Measurements from ENCODE around the gene SMPD1.

SMPD1 gene

DNA sequence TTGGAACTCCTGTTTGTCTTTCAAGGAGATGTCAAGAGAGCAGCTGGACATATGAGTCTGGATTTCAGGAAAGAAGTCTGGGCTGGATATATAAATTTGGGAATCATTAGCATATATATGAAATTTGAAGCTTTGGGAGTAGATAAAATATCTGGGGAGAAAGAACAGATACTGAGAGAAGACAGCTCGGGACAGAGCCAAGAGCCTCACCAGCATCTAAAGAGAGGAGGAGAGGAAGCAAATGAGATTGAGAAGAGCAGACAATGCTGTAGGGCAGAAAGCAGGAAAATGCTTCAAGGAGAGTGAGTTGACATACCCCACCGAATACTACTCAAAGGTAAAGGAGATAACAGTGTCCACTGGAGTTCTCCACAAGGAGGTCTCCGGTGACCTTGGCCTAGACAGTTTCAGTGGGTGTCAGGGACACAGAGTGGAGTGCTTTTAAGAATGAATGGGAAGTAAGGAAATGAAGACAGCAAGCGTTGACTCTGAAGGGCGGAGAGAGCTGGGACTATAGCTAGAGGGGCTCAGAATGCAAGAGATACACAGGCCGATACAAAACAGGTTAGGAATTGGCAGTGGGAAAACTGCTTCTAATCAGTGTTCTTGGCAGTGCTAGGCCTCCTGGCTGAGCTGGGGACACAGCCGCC, 27.8 kb downstream of the SMPD1 start:
- no peak for DNase-seq

DNA sequence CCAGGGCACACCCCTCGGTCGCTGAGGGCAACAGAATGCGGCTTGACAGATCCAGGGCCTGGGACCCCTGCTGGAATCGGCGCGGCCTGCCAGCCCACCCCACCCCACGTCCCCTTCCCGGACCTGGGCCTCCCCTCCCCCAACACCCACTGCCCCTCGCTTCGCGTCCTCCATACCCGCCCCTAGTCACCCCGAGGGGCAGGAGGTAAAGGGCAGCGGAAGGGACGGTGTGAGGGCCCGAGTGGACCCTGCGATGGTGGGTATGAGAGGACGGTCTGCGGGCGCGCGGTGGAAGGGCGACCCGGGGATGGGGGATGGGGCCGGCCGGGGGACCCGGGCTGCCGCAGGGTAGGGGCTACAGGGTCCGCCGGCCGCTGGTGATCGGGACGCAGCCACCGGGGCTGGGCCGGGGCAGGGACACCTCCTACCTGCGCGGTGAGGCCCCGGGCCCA, 28.3 kb downstream of the SMPD1 start:
- DNase-seq: no peak

DNA sequence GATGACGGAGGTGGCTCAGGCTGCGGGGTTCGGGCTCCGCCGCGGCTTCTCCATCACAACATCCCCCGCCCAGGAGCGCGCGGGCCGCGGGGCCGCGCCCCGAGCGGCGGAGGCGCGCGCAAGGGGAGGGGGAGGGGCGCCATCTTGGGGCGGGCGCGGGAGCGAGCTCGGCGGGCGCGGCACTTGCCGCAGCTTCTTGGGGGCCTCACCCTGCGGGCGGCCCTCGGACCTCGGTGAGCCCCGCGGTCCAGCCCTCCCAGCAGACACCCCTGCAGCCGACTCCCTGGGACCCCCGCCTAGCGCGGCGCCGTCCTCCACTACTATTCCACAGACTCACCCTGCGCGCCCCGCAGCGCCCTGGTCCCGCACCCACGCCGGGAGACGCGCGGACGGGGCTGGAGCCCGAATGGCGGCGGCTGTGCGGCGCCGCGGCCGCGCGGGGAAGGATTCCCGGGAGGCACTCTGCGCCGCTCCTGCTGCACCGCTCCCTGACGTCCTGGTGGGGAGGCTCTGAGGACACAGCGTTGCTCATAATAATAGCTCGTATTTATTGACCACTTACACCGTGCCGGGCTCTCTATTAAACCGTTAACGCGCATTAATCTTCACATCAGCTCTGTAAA, 28.8 kb downstream of the SMPD1 start, which contains the start of gene APBB1:
Gene APBB1, minus strand, starts transcription at position 86 of the 623 bp plus-strand sequence. CDS start 7,747 bp downstream, outside the sequence.
- DNase-seq: no peak

DNA sequence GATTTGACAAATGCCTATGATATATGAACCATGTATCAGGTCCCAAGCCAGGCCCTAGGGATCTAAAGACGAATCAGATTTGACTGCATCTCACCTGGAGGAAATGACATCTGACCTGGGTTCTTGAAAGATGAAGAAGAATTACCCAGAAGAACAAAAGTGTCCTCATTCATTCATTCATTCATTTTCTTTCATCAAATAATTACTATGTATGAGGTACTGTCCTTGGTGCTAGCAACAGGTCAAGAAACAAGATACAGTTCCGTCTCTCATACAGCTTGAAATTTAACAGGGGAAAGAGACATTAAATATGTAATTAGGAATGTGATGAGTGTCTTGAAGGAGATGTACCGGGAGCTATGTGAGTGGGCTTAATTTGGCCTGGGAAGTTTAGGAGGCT, 30.4 kb downstream of the SMPD1 start:
- no peak for DNase-seq

DNA sequence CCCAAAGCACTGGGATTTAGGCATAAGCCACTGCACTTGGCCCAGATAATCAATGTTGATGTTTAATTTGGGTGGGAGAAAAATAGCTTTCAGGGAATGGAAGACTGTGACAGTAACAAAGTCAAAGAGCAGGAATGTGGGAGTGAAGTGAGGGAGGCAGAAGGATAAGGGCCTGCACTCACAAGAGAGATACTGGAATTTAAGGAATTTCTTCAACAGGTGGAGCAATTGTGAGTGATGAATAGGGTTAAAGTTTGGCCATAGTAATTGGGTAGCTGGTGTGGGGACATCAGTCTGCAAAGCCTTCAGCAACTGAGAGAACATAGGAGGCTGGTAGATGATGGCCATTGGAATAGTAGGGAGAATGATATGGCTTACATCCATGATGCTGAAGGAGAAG, 37.2 kb downstream of the SMPD1 start:
- no peak for DNase-seq

DNA sequence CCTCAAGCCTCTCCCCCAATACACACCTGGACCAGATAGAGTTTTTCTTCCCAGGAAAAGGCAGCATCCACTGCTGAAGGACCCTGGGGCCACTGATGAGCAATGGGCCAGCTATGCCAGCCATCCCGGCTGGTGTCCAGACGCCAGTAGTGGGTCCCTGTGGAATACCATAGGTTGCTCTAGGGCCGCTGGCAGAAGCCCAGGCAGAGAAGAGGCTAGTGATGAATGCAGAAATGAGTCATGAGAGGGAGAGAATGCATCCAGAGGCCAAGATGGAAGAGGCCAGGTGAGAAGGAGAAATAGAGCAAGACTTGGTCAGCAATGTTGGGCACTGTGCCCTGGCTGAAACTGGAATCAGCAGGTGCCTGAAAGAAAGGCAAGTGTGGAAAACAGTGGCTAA, 41.6 kb downstream of the SMPD1 start:
- DNase-seq: no peak

DNA sequence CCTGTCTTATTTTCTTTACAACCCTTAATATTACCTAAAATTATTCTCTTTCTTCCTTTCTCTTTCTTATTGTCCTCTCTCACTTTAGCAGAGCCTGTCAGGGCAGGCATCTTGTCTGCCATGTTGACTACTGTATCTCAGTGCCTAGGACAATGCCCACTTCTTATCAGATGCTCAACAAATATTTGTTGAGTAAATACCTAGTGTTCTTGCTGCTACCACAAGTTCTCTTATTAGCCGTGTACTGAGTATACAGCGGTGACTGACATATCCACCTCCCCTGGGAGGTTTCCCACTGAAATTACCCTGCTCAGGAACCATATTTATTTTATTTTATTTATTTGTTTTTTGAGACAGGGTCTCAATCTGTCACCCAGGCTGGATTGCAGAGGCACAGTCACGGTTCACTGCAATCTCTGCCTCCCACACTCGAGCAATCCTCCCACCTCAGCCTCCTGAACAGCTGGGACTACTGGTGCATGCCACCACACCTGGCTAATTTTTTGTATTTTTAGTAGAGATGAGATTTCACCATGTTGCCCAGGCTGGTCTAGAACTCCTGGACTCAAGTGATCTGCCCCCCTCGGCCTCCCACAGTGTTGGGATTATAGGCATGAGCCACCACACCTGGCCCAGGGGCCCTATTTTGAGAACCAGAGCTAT, 43.9 kb downstream of the SMPD1 start:
- no peak for DNase-seq

DNA sequence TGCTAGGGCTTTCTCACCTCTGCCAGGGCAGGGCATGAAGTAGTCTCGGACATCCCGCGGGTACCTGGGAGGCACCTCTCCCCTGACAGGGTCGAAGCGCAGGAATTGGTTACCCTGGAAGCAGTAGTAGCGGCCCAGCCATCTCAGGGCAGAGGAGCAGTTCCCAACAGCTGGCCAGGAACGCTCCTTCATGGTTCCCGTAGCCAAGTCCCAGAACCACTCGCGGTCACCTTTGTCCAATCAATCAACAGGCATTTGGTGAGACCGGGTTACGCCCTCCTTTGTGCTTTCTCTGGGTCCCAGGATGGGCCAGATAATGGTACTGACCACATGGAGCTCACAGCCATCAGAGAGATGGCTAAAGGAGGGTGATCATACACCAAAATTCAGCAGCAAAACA, 47.1 kb downstream of the SMPD1 start:
- no peak for DNase-seq

DNA sequence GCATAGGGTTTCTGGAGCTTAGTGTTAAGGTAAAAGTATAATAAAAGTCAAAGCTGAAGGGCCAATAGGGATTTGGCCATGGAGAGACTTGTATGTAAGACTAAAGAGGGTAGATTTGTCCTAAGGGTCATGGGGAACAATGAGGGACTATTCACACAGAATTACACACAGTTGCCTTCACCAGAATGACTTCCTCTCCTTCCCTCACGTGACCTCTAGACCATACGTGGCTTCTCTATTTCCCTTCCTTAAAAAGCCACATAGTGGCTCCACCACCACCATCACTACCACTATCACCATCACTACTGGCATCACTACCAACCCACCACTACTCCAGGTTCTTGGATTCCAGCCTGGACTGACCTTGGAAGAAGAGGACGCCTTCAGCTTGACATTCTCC, 47.7 kb downstream of the SMPD1 start:
- DNase-seq: peak in 1 of 2 donors; percentile 10

DNA sequence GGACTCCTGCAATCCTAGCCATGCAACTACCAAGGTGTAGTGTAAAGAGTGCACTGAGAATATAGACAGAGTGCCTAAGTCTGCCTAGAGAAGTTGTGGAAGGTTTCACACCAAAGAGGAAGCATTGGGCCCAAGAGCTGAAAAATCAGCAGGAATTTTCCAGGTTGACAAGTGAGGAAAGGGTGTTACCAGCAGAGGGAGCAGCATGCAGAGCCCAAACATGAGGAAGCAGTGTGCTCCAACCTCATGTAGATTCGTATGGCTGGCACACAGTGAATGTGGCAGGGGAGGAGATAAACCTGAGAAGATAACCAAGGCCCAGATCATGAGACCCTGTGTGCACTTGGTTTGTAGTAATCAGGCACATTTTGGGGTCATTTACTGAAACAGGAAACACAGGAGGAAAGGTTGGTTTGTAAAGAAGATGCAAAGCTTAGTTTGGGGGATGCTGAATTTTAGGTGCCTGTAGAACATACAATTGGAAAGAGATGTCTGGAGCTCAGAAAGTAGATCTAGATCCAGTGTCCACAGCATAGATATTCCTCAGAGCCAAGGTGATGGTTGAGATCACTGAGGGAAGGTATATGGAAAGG, 48.8 kb downstream of the SMPD1 start:
- DNase-seq: peak in 1 of 2 donors; percentile 49

DNA sequence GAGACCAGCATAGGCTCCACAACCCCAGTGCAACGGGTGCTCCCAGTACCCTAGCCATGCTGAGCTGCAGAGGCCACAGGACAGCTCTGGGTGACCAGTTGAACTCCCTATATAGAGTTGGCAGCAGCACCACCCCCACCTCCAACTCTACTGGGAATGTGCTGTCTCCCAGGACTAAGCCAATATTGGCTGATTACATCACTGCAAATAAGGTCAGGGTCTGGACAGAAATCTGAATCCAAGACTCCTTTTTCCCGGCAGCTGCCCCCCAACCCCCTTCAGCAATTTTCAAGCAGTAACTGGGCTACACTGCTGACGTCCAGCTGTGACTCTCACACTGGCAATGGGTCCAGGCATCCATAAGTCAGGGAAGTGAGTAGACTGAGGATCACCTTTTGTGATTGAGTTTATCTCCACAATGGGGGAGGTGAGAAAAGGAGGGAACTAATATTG, 50.7 kb downstream of the SMPD1 start, which contains the start of gene HPX:
Gene HPX, minus strand, starts transcription at position 82 of the 453 bp plus-strand sequence. Its CDS starts 24 bp downstream, at position 58.
- no peak for DNase-seq

DNA sequence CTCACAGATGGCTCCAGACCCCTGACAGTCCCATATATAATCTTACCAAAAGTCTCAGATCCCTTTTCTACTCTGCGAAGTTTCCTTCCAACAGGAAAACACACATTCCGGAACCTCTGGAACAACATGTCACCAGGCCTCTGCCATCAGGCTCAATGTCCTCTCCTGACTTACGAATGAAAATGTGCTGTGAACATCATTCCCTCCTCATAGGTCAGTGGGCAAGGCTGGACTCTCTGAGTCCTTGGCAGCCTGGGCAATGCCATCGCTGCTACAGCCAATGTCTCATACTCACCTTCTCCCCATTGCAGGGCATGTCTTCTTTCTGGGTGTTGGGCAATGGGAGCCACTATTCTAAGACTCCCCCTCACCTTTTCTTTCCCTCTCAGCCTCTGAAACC, 52.2 kb downstream of the SMPD1 start:
- no peak for DNase-seq

DNA sequence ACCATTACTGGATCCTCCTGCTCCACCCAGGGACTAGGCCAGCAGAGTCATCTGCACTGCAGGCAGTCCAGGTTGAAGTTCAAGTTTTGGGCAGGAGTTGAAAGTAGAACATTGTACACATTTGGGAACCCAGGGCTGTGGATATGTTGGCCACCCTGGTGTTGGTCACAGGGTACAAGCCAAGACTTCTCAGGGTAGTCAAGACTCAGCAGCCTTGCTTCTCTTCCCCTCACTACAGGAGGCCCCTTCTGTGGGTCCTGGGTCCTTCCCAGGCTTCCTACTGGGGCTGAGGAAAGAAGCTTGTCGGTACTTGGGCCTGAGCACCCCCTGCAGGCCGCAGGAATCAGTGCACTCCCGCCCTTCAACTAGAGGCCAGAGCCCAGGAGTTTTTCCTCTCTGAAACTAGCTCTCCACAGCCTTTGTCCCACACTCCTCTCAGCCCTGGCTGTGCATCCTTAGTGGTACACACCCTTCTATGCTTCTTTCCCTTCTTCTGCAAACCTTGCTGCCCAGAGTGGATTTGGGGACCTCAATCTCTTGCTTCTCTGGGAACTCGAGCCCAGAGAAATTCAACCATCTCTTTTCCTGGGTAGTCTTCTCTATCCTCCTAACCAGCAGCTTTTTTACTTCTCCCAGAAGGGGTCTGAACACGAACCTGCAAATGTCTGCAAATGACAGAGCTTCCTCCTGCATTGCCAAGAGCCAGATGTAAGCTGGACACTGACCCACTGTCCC, 53.2 kb downstream of the SMPD1 start:
- peak in 1 of 2 donors; percentile 38 for DNase-seq

All from bone marrow (tissue), 2 donors.